Stimulated activated CD8-positive, alpha-beta memory T cell treated with anti-CD3 and anti-CD28 coated beads, Interleukin-4, amount 100 ng/mL, for 4 hours (primary cell): ENCODE results near the gene KDM3A.

ENCODE experiments used
- DNase-seq, 2 donors: peaks; one replicate each; pipeline ENCODE4 v3.0.0-alpha.2; 2020; ENCODE audit warnings: low read depth in 2 of 2, low spot score in 1 of 2

The KDM3A gene

DNA sequence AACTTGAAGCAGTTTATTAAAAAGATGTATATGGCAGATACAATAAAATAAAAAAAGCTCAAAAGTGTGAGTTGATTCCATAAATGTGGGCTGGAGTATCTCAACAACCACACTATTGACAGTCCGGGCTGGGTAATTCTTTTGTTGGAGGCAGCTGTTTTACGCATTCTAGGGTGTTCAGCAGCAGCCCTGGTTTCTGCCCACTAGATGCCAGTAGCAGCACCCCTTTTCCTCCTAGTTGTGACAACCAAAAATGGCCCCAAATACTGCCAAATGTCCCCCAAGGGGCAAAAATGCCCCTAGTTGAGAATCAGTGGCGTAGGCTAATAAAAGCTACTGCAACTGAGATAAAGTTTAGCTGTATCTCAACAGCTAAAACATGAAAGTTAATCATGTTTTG lies 77.3 kb downstream of the KDM3A start:
- no peak for DNase-seq

GRCh38 chr2:86519349-86519748 lies 78.2 kb downstream of the KDM3A start:
- DNase-seq, result no peak

DNA sequence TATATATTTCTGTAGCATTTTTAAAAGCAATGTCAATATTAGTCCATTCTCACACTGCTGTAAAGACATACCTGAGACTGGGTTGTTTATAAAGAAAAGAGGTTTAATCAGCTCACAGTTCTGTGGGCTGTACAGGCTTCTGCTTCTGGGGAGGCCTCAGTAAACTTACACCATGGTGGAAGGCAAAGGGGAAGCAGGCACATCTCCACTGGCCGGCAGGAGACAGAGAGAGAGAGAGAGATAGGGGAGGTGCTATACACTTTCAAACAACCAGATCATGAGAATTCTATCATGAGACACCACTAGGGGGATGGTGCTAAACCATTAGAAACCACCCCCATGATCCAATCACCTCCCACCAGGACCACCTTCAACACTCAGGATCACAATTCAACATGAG lies 79.0 kb downstream of the KDM3A start:
- DNase-seq, result no peak

DNA sequence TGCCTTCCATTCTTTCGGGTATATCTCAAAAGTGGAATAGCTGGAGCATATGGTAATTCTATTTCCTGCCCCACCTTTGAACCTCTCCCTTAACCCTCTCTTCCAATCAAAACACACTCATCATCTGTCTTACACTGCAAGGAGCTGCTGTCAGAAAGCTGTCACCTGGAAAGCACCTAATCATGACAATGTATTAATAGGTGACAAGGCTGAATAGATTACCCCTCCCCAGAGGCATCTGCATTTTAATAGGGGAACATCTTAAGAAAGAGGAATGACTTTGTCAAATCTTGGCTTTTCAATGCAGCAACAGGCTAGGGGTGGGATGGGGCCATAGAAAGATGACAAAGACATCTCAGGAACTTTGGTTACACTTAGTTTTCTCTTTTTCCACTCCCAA lies 80.8 kb downstream of the KDM3A start:
- no peak for DNase-seq

DNA sequence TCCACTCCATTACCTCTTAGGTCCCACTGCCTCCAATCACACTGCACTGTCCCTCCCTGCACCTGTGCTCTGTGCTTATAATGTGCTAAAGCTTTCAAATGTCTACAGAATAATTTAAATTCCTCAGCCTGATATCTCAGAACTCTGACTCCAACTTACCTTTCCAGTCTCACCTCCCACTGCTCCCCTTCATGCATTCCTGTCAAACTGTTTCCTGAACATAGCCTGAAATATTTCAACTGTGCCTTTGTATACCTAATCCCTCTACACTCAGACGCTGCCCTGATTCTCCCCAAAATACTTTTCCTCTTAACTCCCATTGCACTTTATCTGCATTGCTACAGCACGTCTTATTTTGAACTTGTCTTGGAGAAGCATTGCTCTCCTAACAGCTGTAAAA lies 81.5 kb downstream of the KDM3A start:
- DNase-seq, result no peak

GRCh38 chr2:86523491-86523890 lies 82.3 kb downstream of the KDM3A start:
- DNase-seq, result no peak

DNA sequence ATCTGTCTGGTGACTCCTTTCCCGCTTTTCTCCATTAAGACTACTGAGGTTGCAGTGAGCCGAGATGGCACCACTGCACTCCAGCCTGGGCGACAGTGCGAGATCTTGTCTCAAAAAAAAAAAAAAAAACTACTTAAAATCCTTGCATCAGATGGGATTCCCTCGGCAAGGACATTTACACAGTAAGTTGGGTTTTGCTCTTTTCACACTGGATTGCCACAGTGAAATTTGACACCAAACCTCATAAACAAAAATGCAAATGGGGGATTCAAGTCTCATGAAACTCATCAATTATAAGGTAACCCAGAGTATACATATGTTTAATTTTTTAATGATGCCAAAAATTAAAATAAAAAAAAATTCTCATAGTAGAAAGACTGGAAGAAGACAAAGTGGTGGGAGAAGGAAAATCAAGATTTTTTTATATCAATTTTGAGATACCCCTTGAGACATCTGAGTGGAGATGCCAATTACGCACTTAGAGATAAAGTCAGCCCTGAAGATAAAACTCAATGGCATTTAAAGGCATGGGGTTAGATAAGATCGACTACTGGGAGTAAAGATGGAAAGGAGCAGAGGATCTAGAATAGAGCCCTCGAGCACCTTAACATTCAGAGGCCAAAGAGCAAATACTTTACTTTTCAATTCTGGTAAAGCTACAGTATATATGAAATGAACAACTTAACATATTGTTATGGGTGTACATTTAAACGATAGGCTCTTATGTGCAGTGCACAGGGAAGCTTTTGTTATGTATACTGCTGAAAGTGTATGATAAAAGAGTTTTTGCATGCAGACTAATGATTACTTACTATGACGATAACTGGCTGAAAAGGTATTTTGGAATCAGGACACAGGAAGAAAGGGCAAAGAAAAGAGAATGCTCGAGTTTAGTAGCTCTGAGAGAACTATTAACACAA lies 84.5 kb downstream of the KDM3A start:
- no peak for DNase-seq

DNA sequence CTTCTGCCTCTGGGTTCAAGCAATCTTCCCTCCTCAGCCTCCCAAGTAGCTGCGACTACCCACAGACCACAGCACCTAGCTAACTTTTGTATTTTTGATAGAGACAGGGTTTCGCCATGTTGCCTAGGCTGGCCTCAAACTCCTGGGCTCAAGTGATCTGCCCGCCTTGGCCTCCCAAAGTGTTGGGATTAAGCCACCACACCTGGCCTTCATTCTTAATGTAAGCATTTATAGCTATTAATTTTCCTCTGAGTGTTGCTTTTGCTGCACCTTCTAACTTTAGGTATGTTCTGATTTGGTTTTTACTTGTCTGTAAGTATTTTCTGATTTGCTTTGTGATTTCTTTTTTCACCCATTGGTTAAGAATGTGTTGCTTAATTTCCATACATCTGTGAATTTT lies 92.4 kb downstream of the KDM3A start:
- no peak for DNase-seq

- no peak for DNase-seq
Observed at GRCh38 chr2:86541334-86541733, 100.2 kb downstream of the KDM3A start.
